Keratinocyte (primary cell): ENCODE data around the gene MRPS27. TPM values are rescaled to one million over a fixed set of nuclear protein-coding genes. Genes with fewer than 3 reads are reported as not detected.
A peak's percentile ranks its signal among the peaks of the same experiment; 100 is the strongest.
"Not testable (repeated sequence)": the region's sequence is repeated elsewhere in the genome, so short reads cannot be mapped to it uniquely, and the experiment has no call there.

ENCODE experiments used
- DNase-seq: peaks from one replicate; pipeline ENCODE4 v3.0.0-alpha.2; 2011; ENCODE audit warnings: low read depth, missing footprints, low spot score
- FAIRE-seq: peaks from 2 replicates; lab custom pipeline; 2011; peaks lifted over from hg19 to GRCh38; lab: Jason Lieb, UNC
- H2AFZ ChIP-seq: 2 replicates; pipeline ENCODE4 v1.6.0; 2012; ENCODE audit warnings: low read length, control low read depth, inconsistent platforms; ENCODE audit not compliant: control insufficient read depth
- H3K27ac ChIP-seq: 2 replicates; pipeline ENCODE4 v1.5.1; 2011; ENCODE audit warnings: low read length; ENCODE audit not compliant: control insufficient read depth, insufficient read depth
- H3K27me3 ChIP-seq: 3 replicates; pipeline ENCODE4 v1.6.0; 2011; ENCODE audit warnings: low read length; ENCODE audit not compliant: control insufficient read depth, insufficient read depth; ENCODE audit errors: extremely low read depth
- H3K36me3 ChIP-seq, 2 experiments: 2 replicates in 1 of 2; 3 replicates in 1 of 2; pipeline ENCODE4 v1.5.1; 2011; ENCODE audit warnings: low read length in 2 of 2, mild to moderate bottlenecking in 1 of 2; ENCODE audit not compliant: control insufficient read depth in 2 of 2, insufficient read depth in 2 of 2; ENCODE audit errors: extremely low read depth in 1 of 2
- H3K4me1 ChIP-seq: 3 replicates; pipeline ENCODE4 v1.5.1; 2011; ENCODE audit warnings: low read length; ENCODE audit not compliant: control insufficient read depth, insufficient read depth; ENCODE audit errors: extremely low read depth
- H3K4me2 ChIP-seq: 3 replicates; pipeline ENCODE4 v1.6.0; 2011; ENCODE audit warnings: low read depth, low read length; ENCODE audit not compliant: control insufficient read depth, insufficient read depth; ENCODE audit errors: extremely low read depth
- H3K4me3 ChIP-seq, 3 experiments: fragments of 200-600 bp in 1 of 3; sonication (generic) in 1 of 3; 2 replicates in 2 of 3; 3 replicates in 1 of 3; pipeline ENCODE4 v1.5.1; 2011 to 2016; ENCODE audit warnings: low read length in 3 of 3, mild to moderate bottlenecking in 3 of 3, control low read depth in 2 of 3, inconsistent platforms in 1 of 3, low read depth in 1 of 3, mixed read lengths in 1 of 3, mixed run types in 1 of 3, moderate library complexity in 1 of 3; ENCODE audit not compliant: control insufficient read depth in 2 of 3, insufficient read depth in 2 of 3; ENCODE audit errors: extremely low read depth in 1 of 3
- H3K79me2 ChIP-seq: 2 replicates; pipeline ENCODE4 v1.6.0; 2012; ENCODE audit warnings: low read length; ENCODE audit not compliant: control insufficient read depth, insufficient read depth
- H3K9ac ChIP-seq: 3 replicates; pipeline ENCODE4 v1.6.0; 2011; ENCODE audit warnings: low read length; ENCODE audit not compliant: control insufficient read depth, insufficient read depth; ENCODE audit errors: extremely low read depth
- H3K9me1 ChIP-seq: 3 replicates; pipeline ENCODE4 v1.6.0; 2011; ENCODE audit warnings: low read length; ENCODE audit not compliant: control insufficient read depth, insufficient read depth; ENCODE audit errors: extremely low read depth
- H3K9me3 ChIP-seq: 2 replicates; pipeline ENCODE4 v1.5.1; 2012; ENCODE audit warnings: low read depth, low read length; ENCODE audit not compliant: control insufficient read depth
- H4K20me1 ChIP-seq: 3 replicates; pipeline ENCODE4 v1.6.0; 2011; ENCODE audit warnings: low read length; ENCODE audit not compliant: control insufficient read depth, insufficient read depth; ENCODE audit errors: extremely low read depth
- EZH2 ChIP-seq: IDR thresholded peaks from one replicate; pipeline ENCODE4 v1.6.1; 2012; ENCODE audit warnings: inconsistent platforms, mild to moderate bottlenecking, low read length, moderate library complexity
- dilution Hi-C: fragments of 300-500 bp; cut with MboI; formaldehyde crosslinking; loops from one replicate; pipeline ENCODE4 v1.7.0; 2020; ENCODE audit warnings: low sequenced_read_pairs; ENCODE audit not compliant: extremely low pct_ligation_motif_present
- polyA plus RNA-seq, 5 experiments: library from polyadenylated mRNA; depleted of rRNA in 3 of 5; stranded (reverse) in 3 of 5; stranded (forward) in 1 of 5; unstranded in 1 of 5; fragments of >200 nt; gene quantifications; 1 replicate in 1 of 5; 2 replicates in 3 of 5; 3 replicates in 1 of 5; pipeline versions ENCODE4 v1.2.1 to v1.2.3, GENCODE V29; 2011 to 2012; ENCODE audit warnings: missing spikeins in 2 of 5, low read depth in 1 of 5, low replicate concordance in 1 of 5
- TF ChIP-seq, protein P1 (sequence below), 3 experiments: IDR thresholded peaks in 1 of 3; conservative IDR thresholded peaks in 1 of 3; optimal IDR thresholded peaks in 1 of 3; 2 replicates in 2 of 3; 3 replicates in 1 of 3; pipeline versions ENCODE3 to v1.5.1; 2011; ENCODE audit warnings: low read length in 3 of 3, mild to moderate bottlenecking in 3 of 3, moderate library complexity in 2 of 3, control low read depth in 1 of 3, inconsistent platforms in 1 of 3; ENCODE audit not compliant: insufficient read depth in 2 of 3; ENCODE audit errors: extremely low read depth in 1 of 3

Gene MRPS27
- polyA plus RNA-seq, 1 donor (not counting 4 experiments of a cell fraction or from before 2014, with no cell fraction given) = 98.7 TPM

DNA sequence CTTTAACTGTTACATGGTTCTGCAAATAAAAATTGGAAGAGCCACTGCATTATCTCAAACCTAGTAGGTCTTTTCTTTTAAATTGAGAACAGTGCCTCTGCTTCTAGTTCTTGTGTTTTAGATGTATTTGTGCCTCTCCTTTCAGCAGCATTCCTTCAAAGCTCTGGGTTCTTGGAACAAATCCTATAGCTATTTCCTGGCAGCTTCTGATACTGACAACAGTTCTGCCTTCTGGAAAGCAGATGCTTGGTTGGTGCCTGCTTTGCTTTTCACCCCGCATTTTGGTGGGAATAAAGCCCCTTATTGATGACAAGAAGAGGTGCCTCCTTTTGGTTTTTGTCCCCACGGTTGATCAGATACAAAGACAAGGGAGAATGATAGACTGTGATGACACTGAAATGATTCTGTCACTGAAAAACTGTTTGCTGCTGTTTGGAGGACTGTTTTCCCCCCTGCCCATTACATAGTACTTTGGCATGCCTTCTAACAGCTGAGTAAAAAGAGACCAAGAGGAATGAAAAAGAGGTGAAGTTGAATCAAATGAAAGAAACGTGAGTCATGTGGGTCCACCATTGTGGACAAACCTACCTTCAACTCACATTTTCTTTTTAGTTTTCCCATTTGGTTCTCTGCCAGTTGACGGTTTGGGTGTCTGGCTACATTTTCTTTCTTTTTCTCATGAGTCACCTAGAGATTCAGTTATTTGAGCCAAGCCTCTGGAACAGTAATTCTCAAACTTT lies 5.7 kb upstream of the MRPS27 start:
- Histone ChIP-seq H3K36me3 (peaks cover 12 to 21% of the 10 kb centered on the region in 2 experiments), H3K4me2 (peak overlapping the region; percentile 12), H2AFZ (no peak overlapping the region), H3K79me2 (no peaks in the 10 kb centered on the region), H3K4me1 (peaks cover 36% of the 10 kb centered on the region), H3K9me1 (no peaks in the 10 kb centered on the region), H3K9me3 (no peaks in the 10 kb centered on the region), H4K20me1 (no peaks in the 10 kb centered on the region), H3K27me3 (no peaks in the 10 kb centered on the region), H3K27ac (peak overlapping the region; percentile 45), H3K4me3 (no peak overlapping the region), H3K9ac (no peak overlapping the region)
- dilution Hi-C loops = no loop called here
- no peak for TF ChIP-seq EZH2
- TF ChIP-seq, protein P1, sequence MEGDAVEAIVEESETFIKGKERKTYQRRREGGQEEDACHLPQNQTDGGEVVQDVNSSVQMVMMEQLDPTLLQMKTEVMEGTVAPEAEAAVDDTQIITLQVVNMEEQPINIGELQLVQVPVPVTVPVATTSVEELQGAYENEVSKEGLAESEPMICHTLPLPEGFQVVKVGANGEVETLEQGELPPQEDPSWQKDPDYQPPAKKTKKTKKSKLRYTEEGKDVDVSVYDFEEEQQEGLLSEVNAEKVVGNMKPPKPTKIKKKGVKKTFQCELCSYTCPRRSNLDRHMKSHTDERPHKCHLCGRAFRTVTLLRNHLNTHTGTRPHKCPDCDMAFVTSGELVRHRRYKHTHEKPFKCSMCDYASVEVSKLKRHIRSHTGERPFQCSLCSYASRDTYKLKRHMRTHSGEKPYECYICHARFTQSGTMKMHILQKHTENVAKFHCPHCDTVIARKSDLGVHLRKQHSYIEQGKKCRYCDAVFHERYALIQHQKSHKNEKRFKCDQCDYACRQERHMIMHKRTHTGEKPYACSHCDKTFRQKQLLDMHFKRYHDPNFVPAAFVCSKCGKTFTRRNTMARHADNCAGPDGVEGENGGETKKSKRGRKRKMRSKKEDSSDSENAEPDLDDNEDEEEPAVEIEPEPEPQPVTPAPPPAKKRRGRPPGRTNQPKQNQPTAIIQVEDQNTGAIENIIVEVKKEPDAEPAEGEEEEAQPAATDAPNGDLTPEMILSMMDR (optimal IDR thresholded peaks at IDR 0.05 in 1 of 3, IDR thresholded peaks at IDR 0.05 in 1 of 3, conservative IDR thresholded peaks at IDR 0.05 in 1 of 3; ENCODE audit: extremely low read depth in 1 of 3, insufficient read depth in 2 of 3, low read length in 3 of 3) = no peak
- peak; percentile 36 for FAIRE-seq
- DNase-seq = no peak

DNA sequence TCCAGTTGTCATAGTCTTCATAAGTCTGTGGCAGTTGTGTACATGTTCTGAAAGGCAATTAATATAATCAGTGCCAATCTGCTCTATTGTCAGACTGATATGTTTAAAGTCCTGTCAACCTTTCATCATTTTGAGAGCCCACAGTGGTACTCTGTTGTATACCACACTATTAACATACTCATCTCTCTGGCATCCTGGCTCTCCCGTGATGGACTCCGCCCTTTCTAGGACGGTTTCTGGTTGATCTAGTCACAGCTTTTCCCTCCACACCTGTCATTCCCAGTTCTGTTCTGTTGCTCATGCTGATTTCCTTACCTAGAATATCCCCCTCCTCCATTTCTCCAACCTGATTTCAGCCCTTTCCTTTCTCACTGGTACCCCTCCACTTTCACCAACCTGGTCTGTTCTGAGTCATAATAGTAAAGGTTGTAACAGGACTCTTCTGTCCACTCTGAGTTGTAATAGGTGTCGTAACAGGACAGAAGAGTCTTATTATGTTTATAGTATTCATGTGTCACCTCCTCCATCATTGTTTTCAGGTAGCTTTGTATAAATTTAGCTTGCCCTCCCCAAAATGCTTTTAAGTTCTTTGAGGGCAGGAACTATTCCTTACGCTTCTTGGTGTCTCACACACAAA lies 4.3 kb upstream of the MRPS27 start:
- Histone ChIP-seq H4K20me1 (no peaks in the 10 kb centered on the region), H2AFZ (no peak overlapping the region), H3K36me3 (peaks cover 12 to 19% of the 10 kb centered on the region in 2 experiments), H3K4me1 (peaks cover 36% of the 10 kb centered on the region), H3K4me3 (no peak overlapping the region), H3K27me3 (no peaks in the 10 kb centered on the region), H3K4me2 (peak overlapping the region; percentile 44), H3K27ac (peak overlapping the region; percentile 76), H3K9me3 (no peaks in the 10 kb centered on the region), H3K9ac (no peak overlapping the region), H3K9me1 (no peaks in the 10 kb centered on the region), H3K79me2 (peaks cover 9% of the 10 kb centered on the region)
- dilution Hi-C loops = no loop called here
- FAIRE-seq (peak; percentile 90), DNase-seq (no peak)
- TF ChIP-seq, protein P1 (optimal IDR thresholded peaks at IDR 0.05 in 1 of 3, IDR thresholded peaks at IDR 0.05 in 1 of 3, conservative IDR thresholded peaks at IDR 0.05 in 1 of 3; ENCODE audit: extremely low read depth in 1 of 3, insufficient read depth in 2 of 3, low read length in 3 of 3) = no peak

DNA sequence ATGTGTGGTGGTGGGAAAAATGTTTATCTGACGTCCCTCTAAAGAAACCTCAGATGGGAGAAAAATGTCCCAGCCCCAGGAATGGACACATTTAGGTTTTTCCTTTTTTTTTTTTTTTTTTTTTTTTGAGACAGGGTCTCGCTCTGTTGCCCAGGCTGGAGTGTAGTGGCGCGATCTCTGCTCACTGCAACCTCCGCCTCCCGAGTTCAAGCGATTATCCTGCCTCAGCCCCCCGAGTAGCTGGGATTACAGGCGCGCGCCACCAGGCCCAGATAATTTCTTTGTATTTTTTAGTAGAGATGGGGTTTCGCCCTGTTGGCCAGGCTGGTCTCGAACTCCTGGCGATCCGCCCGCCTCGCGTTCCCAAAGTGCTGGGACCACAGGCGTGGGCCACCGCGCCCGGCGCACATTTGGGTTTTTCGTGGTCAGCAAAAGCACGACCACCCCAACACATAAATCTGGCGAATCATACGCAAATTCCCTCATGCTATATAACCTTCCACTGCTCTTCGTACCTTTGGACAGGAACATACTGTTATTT lies 535 bp downstream of the MRPS27 start:
- H3K9me1 ChIP-seq, H3K27me3 ChIP-seq, H3K9me3 ChIP-seq, FAIRE-seq, H3K36me3 ChIP-seq, DNase-seq, dilution Hi-C loops, H4K20me1 ChIP-seq: not testable (repeated sequence)
- H3K79me2 ChIP-seq = peaks cover 51% of the 10 kb centered on the region
- H3K9ac ChIP-seq = peak overlapping the region; percentile 92
- H3K4me3 ChIP-seq = peak overlapping the region; percentile 57 to 100 (median 100)
- peaks cover 24% of the 10 kb centered on the region for H3K4me1 ChIP-seq
- H3K4me2 ChIP-seq = peak overlapping the region; percentile 86
- peak overlapping the region; percentile 90 for H3K27ac ChIP-seq
- peak overlapping the region; percentile 96 for H2AFZ ChIP-seq
